OCI-LY3 (cell line): Measurements from ENCODE around the gene ALMS1.
A peak's percentile ranks its signal among the peaks of the same experiment; 100 is the strongest.

Experiments used
- H2AFZ ChIP-seq: fragments of 200-600, 300-600 bp; shearing (Covaris generic); 2 replicates; pipeline ENCODE4 v1.6.0; 2014; ENCODE audit warnings: antibody characterized with exemption, low read depth, low read length
- H3K27ac ChIP-seq: fragments of 200-600, 300-600 bp; sonication (generic); 2 replicates; pipeline ENCODE4 v1.5.1; 2014; ENCODE audit warnings: mild to moderate bottlenecking, low read length, moderate library complexity, mixed read lengths
- H3K27me3 ChIP-seq: fragments of 200-600, 300-600 bp; sonication (generic); 2 replicates; pipeline ENCODE4 v1.6.1; 2014; ENCODE audit warnings: low read depth, low read length, mixed read lengths
- H3K36me3 ChIP-seq: fragments of 200-600, 300-600 bp; sonication (generic); replicated peaks from 2 replicates; pipeline ENCODE3; 2014; ENCODE audit warnings: low read depth, low read length, mixed read lengths
- H3K4me1 ChIP-seq: fragments of 300-600, 200-600 bp; sonication (generic); 2 replicates; pipeline ENCODE4 v1.6.1; 2014; ENCODE audit warnings: low read length, mixed read lengths
- H3K4me2 ChIP-seq: fragments of 200-600, 300-600 bp; sonication (generic); 2 replicates; pipeline ENCODE4 v1.6.1; 2014; ENCODE audit warnings: low read length, mixed read lengths
- H3K4me3 ChIP-seq: fragments of 300-600, 200-600 bp; sonication (generic); 2 replicates; pipeline ENCODE4 v1.5.1; 2014; ENCODE audit warnings: antibody characterized with exemption, mild to moderate bottlenecking, low read length, moderate library complexity
- H3K79me2 ChIP-seq: fragments of 300-600, 200-600 bp; shearing (Covaris generic); 2 replicates; pipeline ENCODE4 v1.6.1; 2014; ENCODE audit warnings: mild to moderate bottlenecking, low read length, mixed read lengths
- H3K9ac ChIP-seq: fragments of 300-600, 200-600 bp; shearing (Covaris generic); 2 replicates; pipeline ENCODE4 v1.6.0; 2014; ENCODE audit warnings: mild to moderate bottlenecking, low read length, moderate library complexity
- H3K9me3 ChIP-seq: fragments of 200-600, 300-600 bp; shearing (Covaris generic); 2 replicates; pipeline ENCODE4 v1.6.1; 2014; ENCODE audit warnings: low read length, mixed read lengths; ENCODE audit not compliant: insufficient read depth
- H4K20me1 ChIP-seq: fragments of 200-600, 300-600 bp; sonication (generic); 2 replicates; pipeline ENCODE4 v1.6.1; 2016; ENCODE audit warnings: low read length, mixed read lengths; ENCODE audit not compliant: insufficient read depth
- CTCF ChIP-seq: fragments of 200-600, 300-600 bp; sonication (generic); IDR thresholded peaks from 2 replicates; pipeline ENCODE4 v1.5.1; 2014; ENCODE audit warnings: antibody characterized with exemption, low read length, low read depth
- EZH2phosphoT487 ChIP-seq: fragments of 200-600 bp; shearing (Covaris generic); IDR thresholded peaks from 2 replicates; pipeline ENCODE4 v1.6.1; 2018; ENCODE audit warnings: antibody characterized with exemption, mixed run types, low read depth

ALMS1 gene

GRCh38 chr2:73373344-73373743 lies 12.3 kb upstream of the ALMS1 start:
- Histone ChIP-seq H2AFZ (no peak overlapping the region), H3K4me3 (no peak overlapping the region), H3K27ac (no peak overlapping the region), H3K79me2 (no peaks in the 10 kb centered on the region), H3K36me3 (no peaks in the 10 kb centered on the region), H3K4me2 (no peak overlapping the region), H3K27me3 (peaks cover 60% of the 10 kb centered on the region), H3K4me1 (no peaks in the 10 kb centered on the region), H4K20me1 (no peaks in the 10 kb centered on the region), H3K9me3 (no peaks in the 10 kb centered on the region), H3K9ac (no peak overlapping the region)
- TF ChIP-seq CTCF (no peak), EZH2phosphoT487 (no peak)

- TF ChIP-seq CTCF = no peak
- no peak for TF ChIP-seq EZH2phosphoT487
- no peaks in the 10 kb centered on the region for H3K4me1 ChIP-seq
- no peaks in the 10 kb centered on the region for H3K36me3 ChIP-seq
These were observed 11.4 kb upstream of the ALMS1 start for GRCh38 chr2:73374269-73374668.

GRCh38 chr2:73376681-73377080 lies 9.0 kb upstream of the ALMS1 start:
- Histone ChIP-seq H3K4me1 (no peaks in the 10 kb centered on the region), H3K36me3 (no peaks in the 10 kb centered on the region), H3K27ac (no peak overlapping the region), H3K4me2 (no peak overlapping the region), H3K79me2 (no peaks in the 10 kb centered on the region), H3K4me3 (no peak overlapping the region), H2AFZ (no peak overlapping the region), H3K27me3 (peaks cover 57% of the 10 kb centered on the region), H3K9me3 (no peaks in the 10 kb centered on the region), H3K9ac (no peak overlapping the region), H4K20me1 (no peaks in the 10 kb centered on the region)
- no peak for TF ChIP-seq EZH2phosphoT487
- no peak for TF ChIP-seq CTCF

More at GRCh38 chr2:73374269-73374668, 11.4 kb upstream of the ALMS1 start:
- Histone ChIP-seq H2AFZ (no peak overlapping the region), H3K9me3 (no peaks in the 10 kb centered on the region), H3K4me2 (no peak overlapping the region), H3K4me3 (no peak overlapping the region), H4K20me1 (no peaks in the 10 kb centered on the region), H3K9ac (no peak overlapping the region), H3K27ac (no peak overlapping the region), H3K79me2 (no peaks in the 10 kb centered on the region), H3K27me3 (peaks cover 60% of the 10 kb centered on the region)

- Histone ChIP-seq H3K27ac (no peak overlapping the region), H3K9me3 (no peaks in the 10 kb centered on the region), H3K27me3 (peaks cover 32% of the 10 kb centered on the region), H3K9ac (no peak overlapping the region), H3K4me2 (0 out of 2 replicates have a peak overlapping the region, but pooled peaks have one; percentile 18), H3K4me1 (peaks cover 12% of the 10 kb centered on the region), H4K20me1 (no peaks in the 10 kb centered on the region), H3K4me3 (no peak overlapping the region), H2AFZ (no peak overlapping the region), H3K36me3 (no peaks in the 10 kb centered on the region), H3K79me2 (peaks cover 19% of the 10 kb centered on the region)
- TF ChIP-seq EZH2phosphoT487 (no peak), CTCF (no peak)
These were observed 2.6 kb upstream of the ALMS1 start for GRCh38 chr2:73383036-73383435.
